ENCODE results near the gene GNPDA2.

GNPDA2 gene

DNA sequence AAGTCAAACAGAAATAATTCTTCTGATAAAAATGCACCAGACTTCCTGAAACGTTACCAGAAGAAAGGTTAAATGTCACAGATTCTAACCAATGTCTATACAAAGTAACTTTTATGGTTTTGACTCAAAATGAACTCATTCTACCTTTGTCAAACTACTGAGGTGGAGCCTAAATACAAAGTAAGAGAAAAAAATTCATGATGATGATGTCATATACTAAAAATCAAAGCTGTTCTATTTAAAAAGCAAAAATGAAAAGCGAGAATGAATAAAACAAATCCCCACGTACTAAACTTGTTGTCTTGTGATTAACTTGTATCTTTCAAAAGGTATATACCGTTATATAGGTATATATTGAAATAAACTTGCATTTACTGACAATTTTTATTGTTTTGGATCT is 21.7 kb downstream of the GNPDA2 start:
- TF ChIP-seq, protein P1, sequence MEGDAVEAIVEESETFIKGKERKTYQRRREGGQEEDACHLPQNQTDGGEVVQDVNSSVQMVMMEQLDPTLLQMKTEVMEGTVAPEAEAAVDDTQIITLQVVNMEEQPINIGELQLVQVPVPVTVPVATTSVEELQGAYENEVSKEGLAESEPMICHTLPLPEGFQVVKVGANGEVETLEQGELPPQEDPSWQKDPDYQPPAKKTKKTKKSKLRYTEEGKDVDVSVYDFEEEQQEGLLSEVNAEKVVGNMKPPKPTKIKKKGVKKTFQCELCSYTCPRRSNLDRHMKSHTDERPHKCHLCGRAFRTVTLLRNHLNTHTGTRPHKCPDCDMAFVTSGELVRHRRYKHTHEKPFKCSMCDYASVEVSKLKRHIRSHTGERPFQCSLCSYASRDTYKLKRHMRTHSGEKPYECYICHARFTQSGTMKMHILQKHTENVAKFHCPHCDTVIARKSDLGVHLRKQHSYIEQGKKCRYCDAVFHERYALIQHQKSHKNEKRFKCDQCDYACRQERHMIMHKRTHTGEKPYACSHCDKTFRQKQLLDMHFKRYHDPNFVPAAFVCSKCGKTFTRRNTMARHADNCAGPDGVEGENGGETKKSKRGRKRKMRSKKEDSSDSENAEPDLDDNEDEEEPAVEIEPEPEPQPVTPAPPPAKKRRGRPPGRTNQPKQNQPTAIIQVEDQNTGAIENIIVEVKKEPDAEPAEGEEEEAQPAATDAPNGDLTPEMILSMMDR (IDR thresholded peaks at IDR 0.05; ENCODE audit: low read length), result no peak
- no peak for TF ChIP-seq EZH2 (IDR thresholded peaks at IDR 0.05; ENCODE audit: borderline replicate concordance, low read length)
- Histone ChIP-seq H3K27me3 (ENCODE audit: insufficient read depth, low read length) (no peaks in the 10 kb centered on the region), H3K9me2 (ENCODE audit: low read depth, low read length) (no peaks in the 10 kb centered on the region), H4K20me1 (ENCODE audit: insufficient read depth, low read length) (no peaks in the 10 kb centered on the region), H3K9ac (ENCODE audit: low read length) (no peak overlapping the region), H2AFZ (ENCODE audit: low read length) (no peak overlapping the region), H3K4me1 (ENCODE audit: insufficient read depth, low read length, severe bottlenecking) (no peaks in the 10 kb centered on the region), H3K4me3 (ENCODE audit: low read depth, low read length, poor library complexity, severe bottlenecking) (no peak overlapping the region), H3K79me2 (ENCODE audit: insufficient read depth, low read length) (no peaks in the 10 kb centered on the region), H3K27ac (ENCODE audit: low read depth, low read length, poor library complexity, severe bottlenecking) (no peak overlapping the region), H3K9me3 (ENCODE audit: low read length) (no peaks in the 10 kb centered on the region), H3F3A (ENCODE audit: insufficient read depth, low read length) (peaks cover 7% of the 10 kb centered on the region), H3K36me3 (ENCODE audit: insufficient read depth, low read length) (peaks cover 71% of the 10 kb centered on the region), H3K4me2 (ENCODE audit: low read length) (no peak overlapping the region)

DNA sequence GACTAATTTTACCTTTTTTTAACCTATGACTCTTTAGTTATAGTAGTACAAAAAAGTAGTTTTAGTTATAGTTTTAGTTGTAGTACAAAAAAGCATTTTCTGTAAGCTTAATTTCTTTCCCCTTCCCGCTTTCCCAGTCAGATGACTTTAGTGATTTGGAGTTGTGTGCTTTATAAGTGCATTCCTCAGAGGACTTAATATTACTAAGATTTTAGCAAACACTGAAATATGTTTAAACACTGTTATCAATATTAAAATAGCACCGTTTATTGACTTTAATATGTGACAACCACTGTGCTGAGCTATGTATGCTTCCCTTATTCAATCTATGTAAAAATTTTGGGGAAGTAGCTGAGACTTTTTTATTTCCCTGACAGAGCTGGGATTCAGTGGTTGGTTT is 25.3 kb downstream of the GNPDA2 start:
- Histone ChIP-seq H2AFZ (ENCODE audit: low read length) (no peak overlapping the region), H3K4me1 (ENCODE audit: insufficient read depth, low read length, severe bottlenecking) (no peaks in the 10 kb centered on the region), H3K9me3 (ENCODE audit: low read length) (no peaks in the 10 kb centered on the region), H3K4me3 (ENCODE audit: low read depth, low read length, poor library complexity, severe bottlenecking) (no peak overlapping the region), H3K36me3 (ENCODE audit: insufficient read depth, low read length) (peaks cover 89% of the 10 kb centered on the region), H3K4me2 (ENCODE audit: low read length) (no peak overlapping the region), H4K20me1 (ENCODE audit: insufficient read depth, low read length) (no peaks in the 10 kb centered on the region), H3K27me3 (ENCODE audit: insufficient read depth, low read length) (no peaks in the 10 kb centered on the region), H3K79me2 (ENCODE audit: insufficient read depth, low read length) (no peaks in the 10 kb centered on the region), H3K27ac (ENCODE audit: low read depth, low read length, poor library complexity, severe bottlenecking) (no peak overlapping the region), H3K9ac (ENCODE audit: low read length) (no peak overlapping the region), H3F3A (ENCODE audit: insufficient read depth, low read length) (no peaks in the 10 kb centered on the region), H3K9me2 (ENCODE audit: low read depth, low read length) (no peaks in the 10 kb centered on the region)
- TF ChIP-seq, protein P1 (IDR thresholded peaks at IDR 0.05; ENCODE audit: low read length), result no peak
- TF ChIP-seq EZH2 (IDR thresholded peaks at IDR 0.05; ENCODE audit: borderline replicate concordance, low read length), result no peak

DNA sequence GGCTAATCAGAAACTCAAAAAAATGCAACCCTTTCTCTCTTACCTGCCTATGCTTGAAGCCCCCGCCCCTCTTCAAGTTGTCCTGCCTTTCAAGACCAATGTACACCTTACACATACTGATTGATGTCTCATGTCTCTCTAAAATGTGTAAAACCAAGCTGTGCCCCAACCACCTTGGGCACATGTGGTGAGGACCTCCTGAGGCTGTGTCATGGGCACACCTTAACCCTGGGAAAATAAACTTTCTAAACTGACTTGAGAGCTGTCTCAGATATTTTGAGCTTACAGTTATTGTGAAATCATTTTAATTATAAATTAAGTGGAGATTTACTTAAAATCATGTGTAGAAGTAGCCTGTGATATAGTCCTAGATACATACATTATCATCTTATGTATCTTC is 25.9 kb downstream of the GNPDA2 start:
- Histone ChIP-seq H3K9me3 (ENCODE audit: low read length) (no peaks in the 10 kb centered on the region), H3K27ac (ENCODE audit: low read depth, low read length, poor library complexity, severe bottlenecking) (no peak overlapping the region), H3K27me3 (ENCODE audit: insufficient read depth, low read length) (no peaks in the 10 kb centered on the region), H3K4me2 (ENCODE audit: low read length) (no peak overlapping the region), H2AFZ (ENCODE audit: low read length) (no peak overlapping the region), H3K79me2 (ENCODE audit: insufficient read depth, low read length) (no peaks in the 10 kb centered on the region), H3K36me3 (ENCODE audit: insufficient read depth, low read length) (peaks cover 90% of the 10 kb centered on the region), H3K4me3 (ENCODE audit: low read depth, low read length, poor library complexity, severe bottlenecking) (no peak overlapping the region), H3K4me1 (ENCODE audit: insufficient read depth, low read length, severe bottlenecking) (no peaks in the 10 kb centered on the region), H3K9ac (ENCODE audit: low read length) (no peak overlapping the region), H4K20me1 (ENCODE audit: insufficient read depth, low read length) (no peaks in the 10 kb centered on the region), H3F3A (ENCODE audit: insufficient read depth, low read length) (no peaks in the 10 kb centered on the region), H3K9me2 (ENCODE audit: low read depth, low read length) (no peaks in the 10 kb centered on the region)
- TF ChIP-seq EZH2 (IDR thresholded peaks at IDR 0.05; ENCODE audit: borderline replicate concordance, low read length), result no peak
- TF ChIP-seq, protein P1 (IDR thresholded peaks at IDR 0.05; ENCODE audit: low read length), result no peak
